ENCODE results near the gene PPP1R3D. TPM values are rescaled to one million over a fixed set of nuclear protein-coding genes. Genes with fewer than 3 reads are reported as not detected.

Gene PPP1R3D
- total RNA-seq, 1 experiment from 2014 or later, result 4.9 TPM

GRCh38 chr20:59949911-59950310 is 9.8 kb upstream of the PPP1R3D start:
- intact Hi-C loops (cut with micrococcal nuclease; ENCODE audit: unreplicated experiment), result no loop called here
- BruUV-seq (replicated peaks), result no TSS peak
- H3K27ac ChIP-seq (ENCODE audit: low read depth, low read length, poor library complexity, severe bottlenecking), result no peak overlapping the region

DNA sequence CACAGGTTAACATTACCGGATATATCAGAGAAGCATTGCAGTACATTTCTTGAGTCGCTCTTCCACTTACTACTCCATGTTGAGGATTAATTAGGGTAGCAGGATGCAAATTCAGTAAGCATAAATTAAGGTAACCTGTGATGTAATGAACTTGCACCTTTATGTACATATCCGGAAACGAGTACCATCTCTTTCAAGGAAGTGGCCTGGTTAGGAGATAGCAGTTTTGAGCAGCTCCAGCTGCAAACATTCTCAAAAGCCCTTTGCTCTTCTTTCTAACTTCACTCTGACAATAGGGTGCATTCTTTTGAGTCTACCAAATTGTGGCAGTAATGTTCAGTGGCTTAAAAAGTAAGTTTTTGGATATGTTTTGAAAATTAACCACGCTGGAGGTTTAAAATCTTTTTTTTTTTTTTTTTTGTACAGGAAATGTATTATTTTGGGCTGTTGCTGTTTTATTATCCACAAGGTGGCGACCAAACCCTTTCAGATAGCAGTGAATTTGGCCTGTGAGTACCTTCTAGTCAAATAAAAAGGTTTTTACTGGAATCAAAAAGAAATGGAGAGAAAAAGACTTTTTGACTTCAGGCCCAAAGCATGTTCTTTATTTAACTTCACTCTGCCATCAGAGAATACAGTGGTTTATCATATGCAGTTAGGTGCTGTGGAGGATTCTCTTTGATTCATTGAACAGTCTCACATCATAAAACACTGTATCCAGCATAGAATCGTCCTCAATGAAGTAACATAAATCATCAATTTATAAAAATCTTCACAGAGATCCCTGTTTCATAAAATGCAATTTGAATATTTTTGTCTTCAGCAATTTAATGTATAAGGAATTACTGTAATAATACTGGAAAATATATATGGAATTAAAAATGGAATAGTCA is 9.0 kb upstream of the PPP1R3D start:
- H3K27ac ChIP-seq (ENCODE audit: low read depth, low read length, poor library complexity, severe bottlenecking), result no peak overlapping the region
- no peaks in the 10 kb centered on the region for H3K27me3 ChIP-seq (replicated peaks; ENCODE audit: insufficient read depth, low read depth, low read length, poor library complexity)
- no peaks in the 10 kb centered on the region for H3K9me3 ChIP-seq (ENCODE audit: low read depth, low read length, poor library complexity, severe bottlenecking)
- DNase-seq (ENCODE audit: low spot score), result peak; percentile 62
- POLR2A ChIA-PET (ENCODE audit: low non-redundant PET), result no interaction called here
- peaks cover 8% of the 10 kb centered on the region for H3K36me3 ChIP-seq (ENCODE audit: insufficient read depth, low read length, poor library complexity, severe bottlenecking)
- peaks cover 20% of the 10 kb centered on the region for H3K4me1 ChIP-seq (ENCODE audit: insufficient read depth, low read length, poor library complexity, severe bottlenecking)
- TF ChIP-seq EZH2 (IDR thresholded peaks at IDR 0.05; ENCODE audit: borderline replicate concordance, low read depth, low read length, poor library complexity, severe bottlenecking) (no peak), CTCF (conservative IDR thresholded peaks at IDR 0.05; ENCODE audit: low read depth, low read length) (peak; percentile 76)
- CTCF ChIA-PET, result no interaction called here
- intact Hi-C loops (cut with micrococcal nuclease; ENCODE audit: unreplicated experiment), result no loop called here
- no TSS peak for BruUV-seq (replicated peaks)
- no peak overlapping the region for H3K4me3 ChIP-seq (ENCODE audit: low read depth, low read length, poor library complexity, severe bottlenecking)

More at GRCh38 chr20:59949911-59950310, 9.8 kb upstream of the PPP1R3D start:
- no peaks in the 10 kb centered on the region for H3K36me3 ChIP-seq (ENCODE audit: insufficient read depth, low read length, poor library complexity, severe bottlenecking)
- TF ChIP-seq EZH2 (IDR thresholded peaks at IDR 0.05; ENCODE audit: borderline replicate concordance, low read depth, low read length, poor library complexity, severe bottlenecking), result no peak
- TF ChIP-seq CTCF (conservative IDR thresholded peaks at IDR 0.05; ENCODE audit: low read depth, low read length), result no peak
- no peak for DNase-seq (ENCODE audit: low spot score)
- H3K4me1 ChIP-seq (ENCODE audit: insufficient read depth, low read length, poor library complexity, severe bottlenecking), result peaks cover 17% of the 10 kb centered on the region
- H3K27me3 ChIP-seq (replicated peaks; ENCODE audit: insufficient read depth, low read depth, low read length, poor library complexity), result no peaks in the 10 kb centered on the region
- no peak overlapping the region for H3K4me3 ChIP-seq (ENCODE audit: low read depth, low read length, poor library complexity, severe bottlenecking)
- ChIA-PET POLR2A (ENCODE audit: low non-redundant PET) (no interaction called here), CTCF (no interaction called here)
- H3K9me3 ChIP-seq (ENCODE audit: low read depth, low read length, poor library complexity, severe bottlenecking), result no peaks in the 10 kb centered on the region

GRCh38 chr20:59948212-59948611 is 8.1 kb upstream of the PPP1R3D start:
- intact Hi-C loops (cut with micrococcal nuclease; ENCODE audit: unreplicated experiment), result no loop called here
- Histone ChIP-seq H3K4me1 (ENCODE audit: insufficient read depth, low read length, poor library complexity, severe bottlenecking) (peaks cover 20% of the 10 kb centered on the region), H3K27me3 (replicated peaks; ENCODE audit: insufficient read depth, low read depth, low read length, poor library complexity) (no peaks in the 10 kb centered on the region), H3K36me3 (ENCODE audit: insufficient read depth, low read length, poor library complexity, severe bottlenecking) (peaks cover 17% of the 10 kb centered on the region), H3K9me3 (ENCODE audit: low read depth, low read length, poor library complexity, severe bottlenecking) (no peaks in the 10 kb centered on the region), H3K4me3 (ENCODE audit: low read depth, low read length, poor library complexity, severe bottlenecking) (no peak overlapping the region), H3K27ac (ENCODE audit: low read depth, low read length, poor library complexity, severe bottlenecking) (no peak overlapping the region)
- BruUV-seq (replicated peaks), result no TSS peak
- CTCF ChIA-PET, result no interaction called here
- DNase-seq (ENCODE audit: low spot score), result no peak
- TF ChIP-seq CTCF (conservative IDR thresholded peaks at IDR 0.05; ENCODE audit: low read depth, low read length) (no peak), EZH2 (IDR thresholded peaks at IDR 0.05; ENCODE audit: borderline replicate concordance, low read depth, low read length, poor library complexity, severe bottlenecking) (no peak)
- POLR2A ChIA-PET (ENCODE audit: low non-redundant PET), result interaction anchor here (0.6 kb wide), 1 partner anchor 12 kb away, joined by 6 read pairs; no protein-coding TSS in a partner anchor

Data from A673 (cell line).